ENCODE measurements around the gene ZFHX2.

GRCh38 chr14:23564181-23564812 is 12.7 kb upstream of the ZFHX2 start:
- TF ChIP-seq, protein P1, sequence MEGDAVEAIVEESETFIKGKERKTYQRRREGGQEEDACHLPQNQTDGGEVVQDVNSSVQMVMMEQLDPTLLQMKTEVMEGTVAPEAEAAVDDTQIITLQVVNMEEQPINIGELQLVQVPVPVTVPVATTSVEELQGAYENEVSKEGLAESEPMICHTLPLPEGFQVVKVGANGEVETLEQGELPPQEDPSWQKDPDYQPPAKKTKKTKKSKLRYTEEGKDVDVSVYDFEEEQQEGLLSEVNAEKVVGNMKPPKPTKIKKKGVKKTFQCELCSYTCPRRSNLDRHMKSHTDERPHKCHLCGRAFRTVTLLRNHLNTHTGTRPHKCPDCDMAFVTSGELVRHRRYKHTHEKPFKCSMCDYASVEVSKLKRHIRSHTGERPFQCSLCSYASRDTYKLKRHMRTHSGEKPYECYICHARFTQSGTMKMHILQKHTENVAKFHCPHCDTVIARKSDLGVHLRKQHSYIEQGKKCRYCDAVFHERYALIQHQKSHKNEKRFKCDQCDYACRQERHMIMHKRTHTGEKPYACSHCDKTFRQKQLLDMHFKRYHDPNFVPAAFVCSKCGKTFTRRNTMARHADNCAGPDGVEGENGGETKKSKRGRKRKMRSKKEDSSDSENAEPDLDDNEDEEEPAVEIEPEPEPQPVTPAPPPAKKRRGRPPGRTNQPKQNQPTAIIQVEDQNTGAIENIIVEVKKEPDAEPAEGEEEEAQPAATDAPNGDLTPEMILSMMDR (IDR thresholded peaks at IDR 0.05; ENCODE audit: poor library complexity, severe bottlenecking), result no peak
- TF ChIP-seq POLR2AphosphoS5 (IDR thresholded peaks at IDR 0.05) (no peak), EP300 (conservative IDR thresholded peaks at IDR 0.05; ENCODE audit: poor library complexity, severe bottlenecking) (no peak), TAF1 (IDR thresholded peaks at IDR 0.05; ENCODE audit: low read depth) (peak; percentile 1), SMC3 (conservative IDR thresholded peaks at IDR 0.05; ENCODE audit: poor library complexity) (no peak), EZH2 (IDR thresholded peaks at IDR 0.05; ENCODE audit: borderline replicate concordance, insufficient read depth, low read length, poor library complexity, severe bottlenecking) (no peak)
- TF ChIP-seq, protein P2, sequence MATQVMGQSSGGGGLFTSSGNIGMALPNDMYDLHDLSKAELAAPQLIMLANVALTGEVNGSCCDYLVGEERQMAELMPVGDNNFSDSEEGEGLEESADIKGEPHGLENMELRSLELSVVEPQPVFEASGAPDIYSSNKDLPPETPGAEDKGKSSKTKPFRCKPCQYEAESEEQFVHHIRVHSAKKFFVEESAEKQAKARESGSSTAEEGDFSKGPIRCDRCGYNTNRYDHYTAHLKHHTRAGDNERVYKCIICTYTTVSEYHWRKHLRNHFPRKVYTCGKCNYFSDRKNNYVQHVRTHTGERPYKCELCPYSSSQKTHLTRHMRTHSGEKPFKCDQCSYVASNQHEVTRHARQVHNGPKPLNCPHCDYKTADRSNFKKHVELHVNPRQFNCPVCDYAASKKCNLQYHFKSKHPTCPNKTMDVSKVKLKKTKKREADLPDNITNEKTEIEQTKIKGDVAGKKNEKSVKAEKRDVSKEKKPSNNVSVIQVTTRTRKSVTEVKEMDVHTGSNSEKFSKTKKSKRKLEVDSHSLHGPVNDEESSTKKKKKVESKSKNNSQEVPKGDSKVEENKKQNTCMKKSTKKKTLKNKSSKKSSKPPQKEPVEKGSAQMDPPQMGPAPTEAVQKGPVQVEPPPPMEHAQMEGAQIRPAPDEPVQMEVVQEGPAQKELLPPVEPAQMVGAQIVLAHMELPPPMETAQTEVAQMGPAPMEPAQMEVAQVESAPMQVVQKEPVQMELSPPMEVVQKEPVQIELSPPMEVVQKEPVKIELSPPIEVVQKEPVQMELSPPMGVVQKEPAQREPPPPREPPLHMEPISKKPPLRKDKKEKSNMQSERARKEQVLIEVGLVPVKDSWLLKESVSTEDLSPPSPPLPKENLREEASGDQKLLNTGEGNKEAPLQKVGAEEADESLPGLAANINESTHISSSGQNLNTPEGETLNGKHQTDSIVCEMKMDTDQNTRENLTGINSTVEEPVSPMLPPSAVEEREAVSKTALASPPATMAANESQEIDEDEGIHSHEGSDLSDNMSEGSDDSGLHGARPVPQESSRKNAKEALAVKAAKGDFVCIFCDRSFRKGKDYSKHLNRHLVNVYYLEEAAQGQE (IDR thresholded peaks at IDR 0.05; ENCODE audit: borderline replicate concordance), result no peak
